WTC11 (cell line): ENCODE results near the gene PPP4C.

Experiments
- CREB1 ChIP-seq: sonication (generic); formaldehyde crosslinking; IDR thresholded peaks from 2 replicates; pipeline ENCODE4 v1.8.0; 2023; ENCODE audit warnings: mild to moderate bottlenecking, missing genetic modification reagents
- FOXJ3 ChIP-seq: sonication (generic); formaldehyde crosslinking; IDR thresholded peaks from 2 replicates; pipeline ENCODE4 v1.9.0; 2021; ENCODE audit warnings: missing genetic modification reagents, mild to moderate bottlenecking, borderline replicate concordance
- FOXP1 ChIP-seq: sonication (generic); formaldehyde crosslinking; IDR thresholded peaks from 2 replicates; pipeline ENCODE4 v1.8.0; 2022; ENCODE audit warnings: missing genetic modification reagents, mild to moderate bottlenecking, moderate library complexity, borderline replicate concordance
- HMGA2 ChIP-seq: fragments of 250-450 bp; sonication (Bioruptor Pico); IDR thresholded peaks from 2 replicates; pipeline ENCODE4 v1.4.0; 2021; ENCODE audit warnings: mild to moderate bottlenecking, moderate library complexity
- MYBL2 ChIP-seq: sonication (generic); formaldehyde crosslinking; IDR thresholded peaks from 2 replicates; pipeline ENCODE4 v1.8.1; 2023; ENCODE audit warnings: mild to moderate bottlenecking, moderate library complexity, missing genetic modification reagents
- NR1H2 ChIP-seq: sonication (generic); formaldehyde crosslinking; IDR thresholded peaks from 2 replicates; pipeline ENCODE4 v1.9.0; 2021; ENCODE audit warnings: mild to moderate bottlenecking, moderate library complexity, missing genetic modification reagents
- ZNF138 ChIP-seq: sonication (generic); formaldehyde crosslinking; conservative IDR thresholded peaks from 2 replicates; pipeline ENCODE4 v1.8.1; 2022; ENCODE audit warnings: mild to moderate bottlenecking, moderate library complexity, missing genetic modification reagents
- ZNF232 ChIP-seq: sonication (generic); formaldehyde crosslinking; IDR thresholded peaks from 2 replicates; pipeline ENCODE4 v1.8.0; 2022; ENCODE audit warnings: mild to moderate bottlenecking, missing genetic modification reagents
- TF ChIP-seq, protein P1 (sequence below): fragments of 200-600 bp; IDR thresholded peaks from 2 replicates; pipeline ENCODE4 v1.8.0; 2022; ENCODE audit warnings: antibody characterized with exemption
- TF ChIP-seq, protein P2 (sequence below): sonication (generic); formaldehyde crosslinking; IDR thresholded peaks from 2 replicates; pipeline ENCODE4 v1.8.1; 2023; ENCODE audit warnings: mild to moderate bottlenecking, missing genetic modification reagents
- TF ChIP-seq, protein P3 (sequence below): sonication (generic); formaldehyde crosslinking; IDR thresholded peaks from 2 replicates; pipeline ENCODE4 v1.8.1; 2023; ENCODE audit warnings: mild to moderate bottlenecking, missing genetic modification reagents, borderline replicate concordance
- TF ChIP-seq, protein P4 (sequence below): sonication (generic); formaldehyde crosslinking; IDR thresholded peaks from 2 replicates; pipeline ENCODE4 v1.8.0; 2022; ENCODE audit warnings: mild to moderate bottlenecking, missing genetic modification reagents
- TF ChIP-seq, protein P5 (sequence below): fragments of 250-450 bp; sonication (Bioruptor Pico); IDR thresholded peaks from 2 replicates; pipeline ENCODE4 v1.8.0; 2021; ENCODE audit warnings: mild to moderate bottlenecking
- TF ChIP-seq, protein P6 (sequence below): fragments of 250-450 bp; sonication (Bioruptor Pico); IDR thresholded peaks from 2 replicates; pipeline ENCODE4 v1.9.0; 2021; ENCODE audit warnings: mild to moderate bottlenecking, borderline replicate concordance

DNA sequence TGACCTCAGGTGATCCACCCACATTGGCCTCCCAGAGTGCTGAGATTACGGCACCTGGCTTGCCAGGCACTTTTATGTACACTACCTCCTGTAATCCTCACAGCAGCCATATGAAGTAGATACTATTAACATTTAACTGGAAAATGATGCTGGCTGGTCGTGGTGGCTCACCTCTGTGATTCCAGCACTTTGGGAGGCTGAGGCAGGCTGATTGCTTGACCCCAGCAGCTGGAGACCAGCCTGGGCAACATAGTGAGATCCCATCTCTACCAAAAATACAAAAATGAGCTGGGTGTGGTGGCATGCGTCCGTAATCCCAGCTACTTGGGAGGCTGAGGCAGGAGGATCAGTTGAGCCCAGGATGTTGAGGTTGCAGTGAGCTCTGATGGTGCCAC lies 49.2 kb downstream of the PPP4C start:
- TF ChIP-seq HMGA2 (CRISPR knock-in tag) (no peak), ZNF232 (CRISPR knock-in tag) (no peak), MYBL2 (CRISPR knock-in tag) (no peak), ZNF138 (CRISPR knock-in tag) (no peak), NR1H2 (CRISPR knock-in tag) (no peak), FOXP1 (no peak), CREB1 (CRISPR knock-in tag) (no peak), FOXJ3 (CRISPR knock-in tag) (no peak)
- TF ChIP-seq, protein P1, sequence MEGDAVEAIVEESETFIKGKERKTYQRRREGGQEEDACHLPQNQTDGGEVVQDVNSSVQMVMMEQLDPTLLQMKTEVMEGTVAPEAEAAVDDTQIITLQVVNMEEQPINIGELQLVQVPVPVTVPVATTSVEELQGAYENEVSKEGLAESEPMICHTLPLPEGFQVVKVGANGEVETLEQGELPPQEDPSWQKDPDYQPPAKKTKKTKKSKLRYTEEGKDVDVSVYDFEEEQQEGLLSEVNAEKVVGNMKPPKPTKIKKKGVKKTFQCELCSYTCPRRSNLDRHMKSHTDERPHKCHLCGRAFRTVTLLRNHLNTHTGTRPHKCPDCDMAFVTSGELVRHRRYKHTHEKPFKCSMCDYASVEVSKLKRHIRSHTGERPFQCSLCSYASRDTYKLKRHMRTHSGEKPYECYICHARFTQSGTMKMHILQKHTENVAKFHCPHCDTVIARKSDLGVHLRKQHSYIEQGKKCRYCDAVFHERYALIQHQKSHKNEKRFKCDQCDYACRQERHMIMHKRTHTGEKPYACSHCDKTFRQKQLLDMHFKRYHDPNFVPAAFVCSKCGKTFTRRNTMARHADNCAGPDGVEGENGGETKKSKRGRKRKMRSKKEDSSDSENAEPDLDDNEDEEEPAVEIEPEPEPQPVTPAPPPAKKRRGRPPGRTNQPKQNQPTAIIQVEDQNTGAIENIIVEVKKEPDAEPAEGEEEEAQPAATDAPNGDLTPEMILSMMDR, result no peak
- TF ChIP-seq, protein P2, sequence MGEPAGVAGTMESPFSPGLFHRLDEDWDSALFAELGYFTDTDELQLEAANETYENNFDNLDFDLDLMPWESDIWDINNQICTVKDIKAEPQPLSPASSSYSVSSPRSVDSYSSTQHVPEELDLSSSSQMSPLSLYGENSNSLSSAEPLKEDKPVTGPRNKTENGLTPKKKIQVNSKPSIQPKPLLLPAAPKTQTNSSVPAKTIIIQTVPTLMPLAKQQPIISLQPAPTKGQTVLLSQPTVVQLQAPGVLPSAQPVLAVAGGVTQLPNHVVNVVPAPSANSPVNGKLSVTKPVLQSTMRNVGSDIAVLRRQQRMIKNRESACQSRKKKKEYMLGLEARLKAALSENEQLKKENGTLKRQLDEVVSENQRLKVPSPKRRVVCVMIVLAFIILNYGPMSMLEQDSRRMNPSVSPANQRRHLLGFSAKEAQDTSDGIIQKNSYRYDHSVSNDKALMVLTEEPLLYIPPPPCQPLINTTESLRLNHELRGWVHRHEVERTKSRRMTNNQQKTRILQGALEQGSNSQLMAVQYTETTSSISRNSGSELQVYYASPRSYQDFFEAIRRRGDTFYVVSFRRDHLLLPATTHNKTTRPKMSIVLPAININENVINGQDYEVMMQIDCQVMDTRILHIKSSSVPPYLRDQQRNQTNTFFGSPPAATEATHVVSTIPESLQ, result no peak
- TF ChIP-seq, protein P3, sequence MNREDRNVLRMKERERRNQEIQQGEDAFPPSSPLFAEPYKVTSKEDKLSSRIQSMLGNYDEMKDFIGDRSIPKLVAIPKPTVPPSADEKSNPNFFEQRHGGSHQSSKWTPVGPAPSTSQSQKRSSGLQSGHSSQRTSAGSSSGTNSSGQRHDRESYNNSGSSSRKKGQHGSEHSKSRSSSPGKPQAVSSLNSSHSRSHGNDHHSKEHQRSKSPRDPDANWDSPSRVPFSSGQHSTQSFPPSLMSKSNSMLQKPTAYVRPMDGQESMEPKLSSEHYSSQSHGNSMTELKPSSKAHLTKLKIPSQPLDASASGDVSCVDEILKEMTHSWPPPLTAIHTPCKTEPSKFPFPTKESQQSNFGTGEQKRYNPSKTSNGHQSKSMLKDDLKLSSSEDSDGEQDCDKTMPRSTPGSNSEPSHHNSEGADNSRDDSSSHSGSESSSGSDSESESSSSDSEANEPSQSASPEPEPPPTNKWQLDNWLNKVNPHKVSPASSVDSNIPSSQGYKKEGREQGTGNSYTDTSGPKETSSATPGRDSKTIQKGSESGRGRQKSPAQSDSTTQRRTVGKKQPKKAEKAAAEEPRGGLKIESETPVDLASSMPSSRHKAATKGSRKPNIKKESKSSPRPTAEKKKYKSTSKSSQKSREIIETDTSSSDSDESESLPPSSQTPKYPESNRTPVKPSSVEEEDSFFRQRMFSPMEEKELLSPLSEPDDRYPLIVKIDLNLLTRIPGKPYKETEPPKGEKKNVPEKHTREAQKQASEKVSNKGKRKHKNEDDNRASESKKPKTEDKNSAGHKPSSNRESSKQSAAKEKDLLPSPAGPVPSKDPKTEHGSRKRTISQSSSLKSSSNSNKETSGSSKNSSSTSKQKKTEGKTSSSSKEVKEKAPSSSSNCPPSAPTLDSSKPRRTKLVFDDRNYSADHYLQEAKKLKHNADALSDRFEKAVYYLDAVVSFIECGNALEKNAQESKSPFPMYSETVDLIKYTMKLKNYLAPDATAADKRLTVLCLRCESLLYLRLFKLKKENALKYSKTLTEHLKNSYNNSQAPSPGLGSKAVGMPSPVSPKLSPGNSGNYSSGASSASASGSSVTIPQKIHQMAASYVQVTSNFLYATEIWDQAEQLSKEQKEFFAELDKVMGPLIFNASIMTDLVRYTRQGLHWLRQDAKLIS (CRISPR knock-in tag), result no peak
- TF ChIP-seq, protein P4, sequence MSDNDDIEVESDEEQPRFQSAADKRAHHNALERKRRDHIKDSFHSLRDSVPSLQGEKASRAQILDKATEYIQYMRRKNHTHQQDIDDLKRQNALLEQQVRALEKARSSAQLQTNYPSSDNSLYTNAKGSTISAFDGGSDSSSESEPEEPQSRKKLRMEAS (CRISPR knock-in tag), result no peak
- TF ChIP-seq, protein P5, sequence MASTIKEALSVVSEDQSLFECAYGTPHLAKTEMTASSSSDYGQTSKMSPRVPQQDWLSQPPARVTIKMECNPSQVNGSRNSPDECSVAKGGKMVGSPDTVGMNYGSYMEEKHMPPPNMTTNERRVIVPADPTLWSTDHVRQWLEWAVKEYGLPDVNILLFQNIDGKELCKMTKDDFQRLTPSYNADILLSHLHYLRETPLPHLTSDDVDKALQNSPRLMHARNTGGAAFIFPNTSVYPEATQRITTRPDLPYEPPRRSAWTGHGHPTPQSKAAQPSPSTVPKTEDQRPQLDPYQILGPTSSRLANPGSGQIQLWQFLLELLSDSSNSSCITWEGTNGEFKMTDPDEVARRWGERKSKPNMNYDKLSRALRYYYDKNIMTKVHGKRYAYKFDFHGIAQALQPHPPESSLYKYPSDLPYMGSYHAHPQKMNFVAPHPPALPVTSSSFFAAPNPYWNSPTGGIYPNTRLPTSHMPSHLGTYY, result no peak
- TF ChIP-seq, protein P6, sequence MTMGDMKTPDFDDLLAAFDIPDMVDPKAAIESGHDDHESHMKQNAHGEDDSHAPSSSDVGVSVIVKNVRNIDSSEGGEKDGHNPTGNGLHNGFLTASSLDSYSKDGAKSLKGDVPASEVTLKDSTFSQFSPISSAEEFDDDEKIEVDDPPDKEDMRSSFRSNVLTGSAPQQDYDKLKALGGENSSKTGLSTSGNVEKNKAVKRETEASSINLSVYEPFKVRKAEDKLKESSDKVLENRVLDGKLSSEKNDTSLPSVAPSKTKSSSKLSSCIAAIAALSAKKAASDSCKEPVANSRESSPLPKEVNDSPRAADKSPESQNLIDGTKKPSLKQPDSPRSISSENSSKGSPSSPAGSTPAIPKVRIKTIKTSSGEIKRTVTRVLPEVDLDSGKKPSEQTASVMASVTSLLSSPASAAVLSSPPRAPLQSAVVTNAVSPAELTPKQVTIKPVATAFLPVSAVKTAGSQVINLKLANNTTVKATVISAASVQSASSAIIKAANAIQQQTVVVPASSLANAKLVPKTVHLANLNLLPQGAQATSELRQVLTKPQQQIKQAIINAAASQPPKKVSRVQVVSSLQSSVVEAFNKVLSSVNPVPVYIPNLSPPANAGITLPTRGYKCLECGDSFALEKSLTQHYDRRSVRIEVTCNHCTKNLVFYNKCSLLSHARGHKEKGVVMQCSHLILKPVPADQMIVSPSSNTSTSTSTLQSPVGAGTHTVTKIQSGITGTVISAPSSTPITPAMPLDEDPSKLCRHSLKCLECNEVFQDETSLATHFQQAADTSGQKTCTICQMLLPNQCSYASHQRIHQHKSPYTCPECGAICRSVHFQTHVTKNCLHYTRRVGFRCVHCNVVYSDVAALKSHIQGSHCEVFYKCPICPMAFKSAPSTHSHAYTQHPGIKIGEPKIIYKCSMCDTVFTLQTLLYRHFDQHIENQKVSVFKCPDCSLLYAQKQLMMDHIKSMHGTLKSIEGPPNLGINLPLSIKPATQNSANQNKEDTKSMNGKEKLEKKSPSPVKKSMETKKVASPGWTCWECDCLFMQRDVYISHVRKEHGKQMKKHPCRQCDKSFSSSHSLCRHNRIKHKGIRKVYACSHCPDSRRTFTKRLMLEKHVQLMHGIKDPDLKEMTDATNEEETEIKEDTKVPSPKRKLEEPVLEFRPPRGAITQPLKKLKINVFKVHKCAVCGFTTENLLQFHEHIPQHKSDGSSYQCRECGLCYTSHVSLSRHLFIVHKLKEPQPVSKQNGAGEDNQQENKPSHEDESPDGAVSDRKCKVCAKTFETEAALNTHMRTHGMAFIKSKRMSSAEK, result no peak
